Measurements from ENCODE around the gene RAB7A.

The RAB7A gene

DNA sequence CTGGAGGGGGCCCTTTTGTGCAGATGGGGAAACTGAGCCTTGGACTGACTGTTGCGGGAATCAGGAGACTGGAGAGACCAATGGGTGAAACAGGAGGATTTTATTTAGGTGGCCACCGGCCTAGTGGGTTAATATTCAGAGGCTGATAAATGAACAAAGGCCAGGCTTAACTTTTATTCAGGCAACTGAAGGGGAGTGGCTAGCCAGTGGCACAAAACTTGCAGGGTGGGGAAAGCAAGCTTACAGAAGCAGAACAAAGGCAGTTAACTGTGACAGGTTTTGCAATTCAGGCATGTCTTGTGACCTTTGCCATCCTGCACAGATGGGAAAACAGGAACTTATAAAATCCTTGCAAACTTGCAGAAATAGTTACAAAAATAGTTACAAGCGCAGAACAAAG is 128.5 kb downstream of the RAB7A start:
- Histone ChIP-seq H3K4me1 (ENCODE audit: control insufficient read depth, insufficient read depth, low read length, poor library complexity, severe bottlenecking) (no peaks in the 10 kb centered on the region), H3K27ac (ENCODE audit: low read depth, low read length, severe bottlenecking) (no peak overlapping the region), H3K36me3 (ENCODE audit: control insufficient read depth, insufficient read depth, low read length) (no peaks in the 10 kb centered on the region), H3K4me3 (ENCODE audit: extremely low read depth, insufficient read depth, low read length, poor library complexity, severe bottlenecking) (no peak overlapping the region), H3K9me3 (ENCODE audit: control insufficient read depth, low read length) (peaks cover 33% of the 10 kb centered on the region)
- WGBS, 2 experiments (ENCODE audit: insufficient coverage in 2 of 2): 90 to 97% methylated on average over 2 to 3 of the region's 3 CpGs

DNA sequence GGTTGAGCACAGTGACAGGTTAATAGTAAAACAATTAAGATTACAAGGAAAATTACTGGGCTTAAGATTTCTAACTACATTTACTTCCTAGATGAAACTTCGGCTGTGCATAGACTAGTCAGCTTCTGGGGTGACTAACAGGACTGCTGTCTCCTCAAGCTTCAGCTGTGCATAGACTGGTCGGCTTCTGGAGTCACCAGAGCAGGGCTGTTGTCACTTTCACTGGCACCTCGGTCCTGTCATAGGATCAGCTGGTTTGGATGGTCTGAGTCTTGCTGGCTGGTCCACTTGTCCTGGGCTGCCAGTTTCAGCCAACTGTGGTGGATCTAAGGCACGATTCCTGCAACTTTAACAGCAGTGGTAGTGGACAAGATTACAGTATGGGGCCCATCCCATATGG is 129.6 kb downstream of the RAB7A start:
- WGBS, 2 experiments (ENCODE audit: insufficient coverage in 2 of 2): 68 to 73% methylated on average over 4 of the region's 4 CpGs

DNA sequence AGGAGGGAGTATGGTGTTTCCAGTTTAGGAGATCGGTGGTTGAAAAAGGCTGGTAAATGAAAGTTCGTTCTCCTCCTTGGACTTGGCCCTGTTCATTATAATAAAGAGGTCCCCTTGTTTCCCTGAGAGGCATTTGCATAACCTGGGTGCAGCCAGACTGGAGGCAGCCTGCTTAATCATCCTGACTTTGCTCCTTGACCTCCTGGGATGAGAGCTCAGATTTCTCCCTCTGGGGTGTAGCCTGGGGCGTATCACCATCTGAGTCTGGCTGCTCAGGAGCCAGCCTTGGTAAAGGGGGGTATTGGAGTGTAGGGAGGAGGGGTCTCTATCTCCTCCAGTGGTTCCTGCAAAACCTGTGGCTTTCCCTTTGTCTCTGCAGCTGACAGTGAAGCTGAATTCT is 132.2 kb downstream of the RAB7A start:
- Histone ChIP-seq H3K27ac (ENCODE audit: low read depth, low read length, severe bottlenecking) (no peak overlapping the region), H3K9me3 (ENCODE audit: control insufficient read depth, low read length) (peaks cover 50% of the 10 kb centered on the region), H3K4me1 (ENCODE audit: control insufficient read depth, insufficient read depth, low read length, poor library complexity, severe bottlenecking) (no peaks in the 10 kb centered on the region), H3K36me3 (ENCODE audit: control insufficient read depth, insufficient read depth, low read length) (no peaks in the 10 kb centered on the region), H3K4me3 (ENCODE audit: extremely low read depth, insufficient read depth, low read length, poor library complexity, severe bottlenecking) (no peak overlapping the region)
- WGBS, 2 experiments (ENCODE audit: insufficient coverage in 2 of 2): 83 to 92% methylated on average over 1 to 2 of the region's 3 CpGs

More for the DNA sequence above, 129.6 kb downstream of the RAB7A start:
- H3K27ac ChIP-seq (ENCODE audit: low read depth, low read length, severe bottlenecking): no peak overlapping the region
- H3K4me3 ChIP-seq (ENCODE audit: extremely low read depth, insufficient read depth, low read length, poor library complexity, severe bottlenecking): no peak overlapping the region
- H3K9me3 ChIP-seq (ENCODE audit: control insufficient read depth, low read length): peaks cover 43% of the 10 kb centered on the region
- H3K36me3 ChIP-seq (ENCODE audit: control insufficient read depth, insufficient read depth, low read length): no peaks in the 10 kb centered on the region
- H3K4me1 ChIP-seq (ENCODE audit: control insufficient read depth, insufficient read depth, low read length, poor library complexity, severe bottlenecking): no peaks in the 10 kb centered on the region

DNA sequence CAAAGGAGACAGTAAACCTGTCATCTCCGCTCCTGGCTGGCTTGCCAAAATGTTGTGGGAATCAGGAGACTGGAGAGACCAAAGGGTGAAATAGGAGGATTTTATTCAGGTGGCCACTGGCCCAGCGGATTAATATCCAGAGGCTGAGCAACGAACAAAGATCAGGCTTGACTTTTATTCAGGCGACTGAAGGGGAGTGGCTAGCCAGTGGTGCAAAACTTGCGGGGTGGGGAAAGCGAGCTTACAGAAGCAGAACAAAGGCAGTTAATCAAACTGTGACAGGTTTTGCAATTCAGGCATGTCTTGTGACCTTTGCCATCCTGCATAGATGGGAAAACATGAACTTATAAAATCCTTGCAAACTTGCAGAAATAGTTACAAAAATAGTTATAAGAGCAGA is 133.6 kb downstream of the RAB7A start:
- Histone ChIP-seq H3K4me1 (ENCODE audit: control insufficient read depth, insufficient read depth, low read length, poor library complexity, severe bottlenecking) (no peaks in the 10 kb centered on the region), H3K36me3 (ENCODE audit: control insufficient read depth, insufficient read depth, low read length) (no peaks in the 10 kb centered on the region), H3K27ac (ENCODE audit: low read depth, low read length, severe bottlenecking) (no peak overlapping the region), H3K9me3 (ENCODE audit: control insufficient read depth, low read length) (peaks cover 43% of the 10 kb centered on the region), H3K4me3 (ENCODE audit: extremely low read depth, insufficient read depth, low read length, poor library complexity, severe bottlenecking) (no peak overlapping the region)
- WGBS, 2 experiments (ENCODE audit: insufficient coverage in 2 of 2): 91 to 92% methylated on average over 6 of the region's 6 CpGs

DNA sequence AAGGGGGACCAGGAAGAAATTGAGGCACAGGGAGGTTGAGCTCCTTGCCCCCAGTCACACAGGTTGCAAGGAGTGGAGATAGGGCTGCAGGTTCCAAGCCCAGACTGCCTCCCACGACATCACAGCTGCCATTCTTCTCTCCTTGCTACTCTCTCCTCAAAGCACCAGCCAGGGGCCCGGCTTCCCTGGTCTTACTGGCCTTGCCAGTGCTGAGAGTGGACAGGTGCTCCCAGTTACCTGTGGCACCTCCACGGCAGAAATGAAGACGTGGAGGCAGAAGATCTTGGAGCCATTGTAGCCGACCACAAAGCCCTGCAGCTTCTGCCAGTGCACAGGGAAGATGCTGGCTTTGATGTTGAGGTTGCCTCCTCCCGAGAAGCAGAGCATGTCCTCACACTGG is 135.5 kb downstream of the RAB7A start:
- no peak overlapping the region for H3K27ac ChIP-seq (ENCODE audit: low read depth, low read length, severe bottlenecking)
- H3K36me3 ChIP-seq (ENCODE audit: control insufficient read depth, insufficient read depth, low read length): no peaks in the 10 kb centered on the region
- no peaks in the 10 kb centered on the region for H3K4me1 ChIP-seq (ENCODE audit: control insufficient read depth, insufficient read depth, low read length, poor library complexity, severe bottlenecking)
- H3K4me3 ChIP-seq (ENCODE audit: extremely low read depth, insufficient read depth, low read length, poor library complexity, severe bottlenecking): no peak overlapping the region
- 65 to 70% methylated on average over 5 to 6 of the region's 6 CpGs for WGBS, 2 experiments (ENCODE audit: insufficient coverage in 2 of 2)
- peaks cover 36% of the 10 kb centered on the region for H3K9me3 ChIP-seq (ENCODE audit: control insufficient read depth, low read length)

DNA sequence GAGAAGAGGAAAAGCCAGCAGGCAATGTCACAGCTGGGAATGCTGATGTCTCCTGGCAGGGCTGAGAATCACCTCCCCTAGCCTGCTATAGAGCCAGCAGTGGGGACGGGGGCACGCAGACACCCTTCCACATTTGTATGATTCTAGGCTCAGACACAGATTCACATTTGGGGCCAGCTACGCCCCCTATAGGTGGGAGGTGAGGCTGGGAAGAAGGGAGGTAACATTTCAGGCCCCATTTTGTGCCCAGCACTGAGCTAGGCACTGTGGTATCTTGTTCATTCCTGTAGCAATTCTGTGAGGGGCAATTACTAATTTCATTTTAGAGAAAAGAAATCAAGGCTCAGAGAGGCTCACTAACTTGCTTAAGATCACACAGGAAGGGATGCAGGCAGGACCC is 137.6 kb downstream of the RAB7A start:
- 80 to 100% methylated on average over 1 of the region's 3 CpGs for WGBS, 2 experiments (ENCODE audit: insufficient coverage in 2 of 2)
- Histone ChIP-seq H3K9me3 (ENCODE audit: control insufficient read depth, low read length) (peaks cover 26% of the 10 kb centered on the region), H3K4me3 (ENCODE audit: extremely low read depth, insufficient read depth, low read length, poor library complexity, severe bottlenecking) (no peak overlapping the region), H3K4me1 (ENCODE audit: control insufficient read depth, insufficient read depth, low read length, poor library complexity, severe bottlenecking) (no peaks in the 10 kb centered on the region), H3K27ac (ENCODE audit: low read depth, low read length, severe bottlenecking) (no peak overlapping the region), H3K36me3 (ENCODE audit: control insufficient read depth, insufficient read depth, low read length) (no peaks in the 10 kb centered on the region)

Data from mesodermal cell (in vitro differentiated cells).